Neural cell (in vitro differentiated cells): ENCODE data around the gene TSEN2.

Source experiments
- EP300 ChIP-seq: fragments of 450-650 bp; conservative IDR thresholded peaks from 2 replicates; pipeline ENCODE4 v1.6.1; 2014; ENCODE audit warnings: antibody characterized with exemption, mild to moderate bottlenecking, moderate library complexity; ENCODE audit not compliant: poor library complexity, severe bottlenecking
- EZH2 ChIP-seq: fragments of 200-600, 300-800 bp; shearing (Covaris generic), sonication (generic); IDR thresholded peaks from 2 replicates; pipeline ENCODE4 v1.6.1; 2014; ENCODE audit warnings: antibody characterized with exemption, low read length, borderline replicate concordance, mild to moderate bottlenecking; ENCODE audit not compliant: insufficient read depth, poor library complexity, severe bottlenecking
- MXI1 ChIP-seq: fragments of 450-650 bp; conservative IDR thresholded peaks from 2 replicates; pipeline ENCODE4 v1.6.1; 2014; ENCODE audit warnings: antibody characterized with exemption, mild to moderate bottlenecking; ENCODE audit not compliant: poor library complexity, severe bottlenecking
- POLR2AphosphoS5 ChIP-seq: IDR thresholded peaks from 2 replicates; pipeline ENCODE4 v1.6.1; 2012
- SMC3 ChIP-seq: fragments of 450-650 bp; conservative IDR thresholded peaks from 2 replicates; pipeline ENCODE4 v1.6.1; 2014; ENCODE audit warnings: antibody characterized with exemption, mild to moderate bottlenecking, moderate library complexity; ENCODE audit not compliant: poor library complexity
- TAF1 ChIP-seq: IDR thresholded peaks from 2 replicates; pipeline ENCODE4 v1.6.1; 2012; ENCODE audit warnings: low read depth
- TF ChIP-seq, protein P1 (sequence below): fragments of 450-650 bp; IDR thresholded peaks from 2 replicates; pipeline ENCODE4 v1.5.1; 2014; ENCODE audit warnings: antibody characterized with exemption, mild to moderate bottlenecking, moderate library complexity; ENCODE audit not compliant: poor library complexity, severe bottlenecking
- TF ChIP-seq, protein P2 (sequence below): IDR thresholded peaks from 2 replicates; pipeline ENCODE4 v1.6.1; 2012; ENCODE audit warnings: borderline replicate concordance

DNA sequence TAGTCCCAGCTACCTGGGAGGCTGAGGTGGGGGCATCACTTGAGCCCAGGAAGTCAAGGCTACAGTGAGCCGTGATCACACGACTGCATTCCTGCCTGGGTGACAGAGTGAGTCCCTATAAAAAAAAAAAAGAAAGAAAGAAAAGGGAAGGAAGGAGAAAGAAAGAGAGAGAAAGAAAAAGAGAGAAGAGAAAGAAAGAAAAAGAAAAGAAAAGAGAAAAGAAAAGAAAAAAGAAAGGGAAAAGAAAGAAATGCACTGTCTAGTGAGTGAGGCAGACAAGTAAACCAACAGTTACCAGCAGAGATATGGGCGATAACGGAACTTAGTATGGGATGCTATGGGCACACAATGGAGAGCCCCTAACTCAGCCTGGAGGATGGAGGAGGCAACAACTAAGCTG, 37.2 kb upstream of the TSEN2 start:
- TF ChIP-seq, protein P1, sequence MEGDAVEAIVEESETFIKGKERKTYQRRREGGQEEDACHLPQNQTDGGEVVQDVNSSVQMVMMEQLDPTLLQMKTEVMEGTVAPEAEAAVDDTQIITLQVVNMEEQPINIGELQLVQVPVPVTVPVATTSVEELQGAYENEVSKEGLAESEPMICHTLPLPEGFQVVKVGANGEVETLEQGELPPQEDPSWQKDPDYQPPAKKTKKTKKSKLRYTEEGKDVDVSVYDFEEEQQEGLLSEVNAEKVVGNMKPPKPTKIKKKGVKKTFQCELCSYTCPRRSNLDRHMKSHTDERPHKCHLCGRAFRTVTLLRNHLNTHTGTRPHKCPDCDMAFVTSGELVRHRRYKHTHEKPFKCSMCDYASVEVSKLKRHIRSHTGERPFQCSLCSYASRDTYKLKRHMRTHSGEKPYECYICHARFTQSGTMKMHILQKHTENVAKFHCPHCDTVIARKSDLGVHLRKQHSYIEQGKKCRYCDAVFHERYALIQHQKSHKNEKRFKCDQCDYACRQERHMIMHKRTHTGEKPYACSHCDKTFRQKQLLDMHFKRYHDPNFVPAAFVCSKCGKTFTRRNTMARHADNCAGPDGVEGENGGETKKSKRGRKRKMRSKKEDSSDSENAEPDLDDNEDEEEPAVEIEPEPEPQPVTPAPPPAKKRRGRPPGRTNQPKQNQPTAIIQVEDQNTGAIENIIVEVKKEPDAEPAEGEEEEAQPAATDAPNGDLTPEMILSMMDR = no peak
- TF ChIP-seq POLR2AphosphoS5 = no peak
- TF ChIP-seq, protein P2, sequence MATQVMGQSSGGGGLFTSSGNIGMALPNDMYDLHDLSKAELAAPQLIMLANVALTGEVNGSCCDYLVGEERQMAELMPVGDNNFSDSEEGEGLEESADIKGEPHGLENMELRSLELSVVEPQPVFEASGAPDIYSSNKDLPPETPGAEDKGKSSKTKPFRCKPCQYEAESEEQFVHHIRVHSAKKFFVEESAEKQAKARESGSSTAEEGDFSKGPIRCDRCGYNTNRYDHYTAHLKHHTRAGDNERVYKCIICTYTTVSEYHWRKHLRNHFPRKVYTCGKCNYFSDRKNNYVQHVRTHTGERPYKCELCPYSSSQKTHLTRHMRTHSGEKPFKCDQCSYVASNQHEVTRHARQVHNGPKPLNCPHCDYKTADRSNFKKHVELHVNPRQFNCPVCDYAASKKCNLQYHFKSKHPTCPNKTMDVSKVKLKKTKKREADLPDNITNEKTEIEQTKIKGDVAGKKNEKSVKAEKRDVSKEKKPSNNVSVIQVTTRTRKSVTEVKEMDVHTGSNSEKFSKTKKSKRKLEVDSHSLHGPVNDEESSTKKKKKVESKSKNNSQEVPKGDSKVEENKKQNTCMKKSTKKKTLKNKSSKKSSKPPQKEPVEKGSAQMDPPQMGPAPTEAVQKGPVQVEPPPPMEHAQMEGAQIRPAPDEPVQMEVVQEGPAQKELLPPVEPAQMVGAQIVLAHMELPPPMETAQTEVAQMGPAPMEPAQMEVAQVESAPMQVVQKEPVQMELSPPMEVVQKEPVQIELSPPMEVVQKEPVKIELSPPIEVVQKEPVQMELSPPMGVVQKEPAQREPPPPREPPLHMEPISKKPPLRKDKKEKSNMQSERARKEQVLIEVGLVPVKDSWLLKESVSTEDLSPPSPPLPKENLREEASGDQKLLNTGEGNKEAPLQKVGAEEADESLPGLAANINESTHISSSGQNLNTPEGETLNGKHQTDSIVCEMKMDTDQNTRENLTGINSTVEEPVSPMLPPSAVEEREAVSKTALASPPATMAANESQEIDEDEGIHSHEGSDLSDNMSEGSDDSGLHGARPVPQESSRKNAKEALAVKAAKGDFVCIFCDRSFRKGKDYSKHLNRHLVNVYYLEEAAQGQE = no peak
- no peak for TF ChIP-seq MXI1
- TF ChIP-seq SMC3 = no peak
- TF ChIP-seq EP300 = no peak
- TF ChIP-seq EZH2 = no peak
- TF ChIP-seq TAF1 = no peak
